A673 (cell line): ENCODE data around the gene CEP112. TPM values are rescaled to one million over a fixed set of nuclear protein-coding genes. Genes with fewer than 3 reads are reported as not detected.

Experiments used
- BruUV-seq: library from RNA; stranded (reverse); fragments of 400-500 nt; replicated peaks from 2 replicates; lab custom pipeline; 2021; lab: Mats Ljungman, UMichigan
- CTCF ChIA-PET: fragments of 300-600 bp; sonication (Branson Sonifier 250); formaldehyde crosslinking; loops from one replicate; lab custom pipeline; 2022; ENCODE audit warnings: antibody characterized with exemption; lab: Charles Lee
- POLR2A ChIA-PET: fragments of 300-600 bp; sonication (Branson Sonifier 250); formaldehyde crosslinking; loops from one replicate; lab custom pipeline; 2022; ENCODE audit warnings: antibody characterized with exemption; ENCODE audit not compliant: low non-redundant PET; lab: Charles Lee
- DNase-seq: peaks from one replicate; pipeline ENCODE4 v3.0.0-alpha.2; 2015; ENCODE audit warnings: low spot score
- H3K27ac ChIP-seq: fragments of 200-600 bp; sonication (generic); 2 replicates; pipeline ENCODE4 v1.5.1; 2016; ENCODE audit warnings: mixed run types, low read depth, mild to moderate bottlenecking, mixed read lengths, antibody characterized with exemption, low read length; ENCODE audit not compliant: poor library complexity, severe bottlenecking
- H3K27me3 ChIP-seq: fragments of 200-600 bp; sonication (generic); replicated peaks from 2 replicates; pipeline ENCODE4 v1.6.1; 2017; ENCODE audit warnings: mixed run types, low read depth, mild to moderate bottlenecking, mixed read lengths, antibody characterized with exemption, low read length; ENCODE audit not compliant: insufficient read depth, poor library complexity
- H3K36me3 ChIP-seq: fragments of 200-600 bp; sonication (generic); 2 replicates; pipeline ENCODE4 v1.6.1; 2016; ENCODE audit warnings: mixed run types, mild to moderate bottlenecking, mixed read lengths, antibody characterized with exemption, low read length; ENCODE audit not compliant: insufficient read depth, poor library complexity, severe bottlenecking
- H3K4me1 ChIP-seq: fragments of 200-600 bp; sonication (generic); 2 replicates; pipeline ENCODE4 v1.6.1; 2017; ENCODE audit warnings: mixed run types, mild to moderate bottlenecking, mixed read lengths, antibody characterized with exemption, low read length; ENCODE audit not compliant: insufficient read depth, poor library complexity, severe bottlenecking
- H3K4me3 ChIP-seq: fragments of 200-600 bp; sonication (generic); 2 replicates; pipeline ENCODE4 v1.5.1; 2016; ENCODE audit warnings: low read depth, mixed run types, mild to moderate bottlenecking, mixed read lengths, low read length; ENCODE audit not compliant: poor library complexity, severe bottlenecking
- H3K9me3 ChIP-seq: fragments of 200-600 bp; sonication (generic); 2 replicates; pipeline ENCODE4 v1.6.1; 2016; ENCODE audit warnings: mixed run types, low read depth, mild to moderate bottlenecking, mixed read lengths, antibody characterized with exemption, low read length; ENCODE audit not compliant: poor library complexity, severe bottlenecking
- CTCF ChIP-seq: fragments of 300-800, 200-600 bp; sonication (generic); conservative IDR thresholded peaks from 2 replicates; pipeline ENCODE4 v1.5.1; 2017; ENCODE audit warnings: low read depth, mild to moderate bottlenecking, antibody characterized with exemption, low read length, moderate library complexity, mixed read lengths
- EZH2 ChIP-seq: fragments of 200-600 bp; sonication (generic); IDR thresholded peaks from 2 replicates; pipeline ENCODE4 v1.6.1; 2017; ENCODE audit warnings: borderline replicate concordance, low read depth, mild to moderate bottlenecking, mixed read lengths, antibody characterized with exemption, low read length; ENCODE audit not compliant: poor library complexity, severe bottlenecking
- intact Hi-C: fragments of 100-400 bp; cut with micrococcal nuclease; formaldehyde crosslinking; loops from one replicate; pipeline ENCODE4 v1.10.0; 2022; ENCODE audit not compliant: unreplicated experiment
- total RNA-seq: library from RNA; stranded (reverse); gene quantifications from 2 replicates; pipeline ENCODE4 v1.2.3, GENCODE V29; 2021

Gene CEP112
- total RNA-seq, 1 experiment from 2014 or later: 27.2 TPM

GRCh38 chr17:65630502-65630901 lies 561.4 kb downstream of the CEP112 start:
- POLR2A ChIA-PET: no interaction called here
- H3K4me1 ChIP-seq: no peaks in the 10 kb centered on the region
- intact Hi-C loops: no loop called here
- H3K27ac ChIP-seq: no peak overlapping the region
- CTCF ChIA-PET: no interaction called here
- no peaks in the 10 kb centered on the region for H3K36me3 ChIP-seq
- no peaks in the 10 kb centered on the region for H3K27me3 ChIP-seq
- TF ChIP-seq CTCF: no peak
- no peak for TF ChIP-seq EZH2
- BruUV-seq: no TSS peak
- H3K4me3 ChIP-seq: no peak overlapping the region
- no peaks in the 10 kb centered on the region for H3K9me3 ChIP-seq
- DNase-seq: no peak

- intact Hi-C loops: no loop called here
- Histone ChIP-seq H3K4me3 (no peak overlapping the region), H3K9me3 (no peaks in the 10 kb centered on the region), H3K27me3 (no peaks in the 10 kb centered on the region), H3K27ac (no peak overlapping the region), H3K4me1 (no peaks in the 10 kb centered on the region), H3K36me3 (no peaks in the 10 kb centered on the region)
- no peak for DNase-seq
- TF ChIP-seq CTCF (no peak), EZH2 (no peak)
- CTCF ChIA-PET: no interaction called here
- BruUV-seq: no TSS peak
- POLR2A ChIA-PET: no interaction called here
These were observed 562.7 kb downstream of the CEP112 start for GRCh38 chr17:65629234-65629690.

GRCh38 chr17:65628644-65629036 lies 563.3 kb downstream of the CEP112 start:
- TF ChIP-seq CTCF: no peak
- Histone ChIP-seq H3K9me3 (no peaks in the 10 kb centered on the region), H3K36me3 (no peaks in the 10 kb centered on the region), H3K4me3 (no peak overlapping the region), H3K27ac (no peak overlapping the region), H3K27me3 (no peaks in the 10 kb centered on the region), H3K4me1 (no peaks in the 10 kb centered on the region)
- DNase-seq: no peak
- CTCF ChIA-PET: no interaction called here
- intact Hi-C loops: no loop called here
- BruUV-seq: no TSS peak
- POLR2A ChIA-PET: no interaction called here
